SW480 (cell line): Measurements from ENCODE around the gene GABBR2.
A peak's percentile ranks its signal among the peaks of the same experiment; 100 is the strongest.

Experiments used
- DNase-seq: peaks from one replicate; pipeline ENCODE4 v3.0.0-alpha.2; 2016; ENCODE audit warnings: low spot score

The GABBR2 gene

GRCh38 chr9:98318041-98318790 lies 390.5 kb downstream of the GABBR2 start:
- no peak for DNase-seq

- no peak for DNase-seq
Measured at GRCh38 chr9:98317134-98317857, 391.4 kb downstream of the GABBR2 start.

GRCh38 chr9:98316445-98317133 lies 392.1 kb downstream of the GABBR2 start:
- no peak for DNase-seq

GRCh38 chr9:98315551-98316060 lies 393.1 kb downstream of the GABBR2 start:
- DNase-seq, result peak; percentile 75

GRCh38 chr9:98315067-98315453 lies 393.7 kb downstream of the GABBR2 start:
- no peak for DNase-seq

- DNase-seq, result no peak
Measured at GRCh38 chr9:98314381-98315066, 394.2 kb downstream of the GABBR2 start.

- DNase-seq, result no peak
Measured at GRCh38 chr9:98312365-98312764, 396.4 kb downstream of the GABBR2 start.

GRCh38 chr9:98311541-98311940 lies 397.2 kb downstream of the GABBR2 start:
- no peak for DNase-seq

- no peak for DNase-seq
Measured at GRCh38 chr9:98310752-98311392, 397.9 kb downstream of the GABBR2 start.

GRCh38 chr9:98306384-98307145 lies 402.2 kb downstream of the GABBR2 start:
- peak; percentile 34 for DNase-seq

GRCh38 chr9:98304381-98304780 lies 404.4 kb downstream of the GABBR2 start:
- DNase-seq, result no peak

- DNase-seq, result no peak
Measured at GRCh38 chr9:98303633-98304125, 405.1 kb downstream of the GABBR2 start.

- DNase-seq, result no peak
Measured at GRCh38 chr9:98302938-98303632, 405.6 kb downstream of the GABBR2 start.

GRCh38 chr9:98302150-98302549 lies 406.6 kb downstream of the GABBR2 start:
- DNase-seq, result no peak

- DNase-seq, result no peak
Measured at GRCh38 chr9:98300611-98301010, 408.1 kb downstream of the GABBR2 start.

- DNase-seq, result no peak
Measured at GRCh38 chr9:98298476-98298875, 410.3 kb downstream of the GABBR2 start.

GRCh38 chr9:98295824-98296223 lies 412.9 kb downstream of the GABBR2 start:
- DNase-seq, result no peak

- DNase-seq, result peak; percentile 31
Measured at GRCh38 chr9:98291820-98292219, 416.9 kb downstream of the GABBR2 start.

GRCh38 chr9:98290411-98290810 lies 418.3 kb downstream of the GABBR2 start:
- no peak for DNase-seq

- DNase-seq, result no peak
Measured at GRCh38 chr9:98289614-98290201, 419.0 kb downstream of the GABBR2 start.
